NCI-H128 (cell line): ENCODE data around the gene PLXND1.
"Not testable (repeated sequence)": the region's sequence is repeated elsewhere in the genome, so short reads cannot be mapped to it uniquely, and the experiment has no call there.

Experiments
- DNase-seq: peaks from one replicate; lab custom pipeline; 2025; ENCODE audit not compliant: unreplicated experiment; lab: John Stamatoyannopoulos, UW

PLXND1 gene

GRCh38 chr3:129553719-129554118 lies 52.8 kb downstream of the PLXND1 start:
- DNase-seq: no peak

- DNase-seq: no peak
Observed at GRCh38 chr3:129553171-129553570, 53.3 kb downstream of the PLXND1 start.

DNA sequence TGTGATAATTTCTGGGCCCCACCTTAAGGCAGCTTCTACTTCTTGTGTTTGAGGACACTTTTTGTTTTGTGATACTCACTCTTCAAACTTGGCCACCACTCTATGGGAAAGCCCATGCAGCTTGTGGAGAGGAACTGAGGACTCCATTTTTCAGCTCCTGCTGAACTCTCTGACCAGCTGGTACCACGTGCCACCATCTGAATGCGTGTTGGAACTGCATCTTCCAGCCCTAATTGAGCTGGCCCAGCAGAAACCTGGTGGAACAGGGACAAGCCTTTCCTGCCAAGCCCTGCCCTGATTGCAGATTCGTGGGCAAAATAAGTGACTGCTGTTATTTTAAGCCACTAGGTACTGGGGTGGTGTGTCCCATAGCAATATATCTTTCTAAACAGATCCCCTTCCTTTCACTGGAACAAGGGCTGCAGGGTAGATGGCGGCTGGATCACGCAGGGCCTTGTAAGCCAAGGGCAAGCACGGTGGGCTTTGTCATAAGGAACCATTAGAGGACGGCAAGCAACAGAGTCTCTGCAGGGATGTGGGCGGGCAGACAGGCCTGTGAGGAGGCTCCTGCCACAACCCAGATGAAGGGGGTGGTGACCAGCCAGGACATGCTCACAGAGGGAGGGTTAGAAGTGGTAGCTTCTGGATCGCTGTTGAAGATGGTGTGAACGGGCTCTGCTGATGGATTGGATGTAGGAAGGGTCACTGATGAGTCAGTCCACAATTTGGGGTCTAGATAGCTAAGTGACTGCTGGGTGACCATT lies 54.0 kb downstream of the PLXND1 start:
- DNase-seq: no peak

DNA sequence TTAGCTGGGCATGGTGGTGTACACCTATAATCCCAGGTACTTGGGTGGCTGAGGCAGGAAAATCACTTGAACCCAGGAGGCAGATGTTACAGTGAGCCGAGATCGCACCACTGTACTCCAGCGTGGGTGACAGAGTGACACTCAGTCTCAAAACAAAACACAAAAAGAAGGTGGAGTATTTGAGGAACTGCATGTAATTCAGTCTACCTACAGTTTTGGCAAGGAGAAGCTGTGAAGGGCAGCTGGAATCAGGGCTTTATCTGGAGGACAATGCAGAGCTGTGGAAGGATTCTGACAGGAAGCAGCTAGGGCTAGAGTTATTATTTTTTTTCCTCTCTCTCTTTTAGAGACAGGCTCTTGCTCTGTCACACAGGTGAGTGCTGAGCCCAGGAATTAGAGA lies 56.7 kb downstream of the PLXND1 start:
- no peak for DNase-seq

- DNase-seq: no peak
Observed at GRCh38 chr3:129549006-129549800, 57.3 kb downstream of the PLXND1 start.

GRCh38 chr3:129548104-129548965 lies 58.1 kb downstream of the PLXND1 start:
- DNase-seq: no peak

GRCh38 chr3:129547241-129547640 lies 59.2 kb downstream of the PLXND1 start:
- no peak for DNase-seq

- DNase-seq: not testable (repeated sequence)
Observed at GRCh38 chr3:129545951-129546350, 60.5 kb downstream of the PLXND1 start.

- DNase-seq: no peak
Observed at GRCh38 chr3:129543999-129544398, 62.5 kb downstream of the PLXND1 start.

DNA sequence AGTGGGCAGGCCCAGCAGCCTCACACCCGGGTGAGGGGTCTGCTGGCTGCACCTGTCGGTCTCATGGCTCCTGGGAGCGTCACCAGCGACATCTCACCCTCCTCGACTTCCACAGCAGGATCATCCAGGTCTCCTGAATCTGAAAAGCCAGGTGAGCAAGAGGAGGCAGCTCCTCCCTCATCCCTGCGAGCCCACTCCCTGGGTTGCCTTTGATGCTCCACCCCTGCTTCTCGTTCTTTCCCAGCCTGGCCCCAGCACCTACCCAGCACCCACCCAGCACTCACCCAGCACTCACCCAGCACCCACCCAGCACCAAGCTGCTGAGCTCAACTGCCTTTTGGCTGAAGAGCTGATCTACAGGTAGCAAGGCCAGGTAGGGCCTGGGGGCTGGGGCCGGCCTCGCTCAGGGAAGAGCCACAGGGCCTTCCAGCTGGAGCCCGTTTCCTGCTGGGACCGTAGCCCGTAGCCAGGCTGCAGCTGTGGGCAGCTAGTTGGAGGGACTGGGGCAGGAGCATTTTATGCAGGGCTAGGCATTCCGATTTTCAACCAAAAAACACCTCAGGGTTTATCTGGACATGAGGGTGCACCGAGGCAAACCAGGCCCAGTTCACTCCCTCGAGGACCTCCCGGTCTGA lies 63.2 kb downstream of the PLXND1 start, which contains the start of gene H1-8:
H1-8 (plus strand) TSS at position 20 of the 635 bp plus-strand sequence; CDS start at position 64, 44 bp downstream.
- no peak for DNase-seq

GRCh38 chr3:129542747-129543146 lies 63.7 kb downstream of the PLXND1 start:
- no peak for DNase-seq

DNA sequence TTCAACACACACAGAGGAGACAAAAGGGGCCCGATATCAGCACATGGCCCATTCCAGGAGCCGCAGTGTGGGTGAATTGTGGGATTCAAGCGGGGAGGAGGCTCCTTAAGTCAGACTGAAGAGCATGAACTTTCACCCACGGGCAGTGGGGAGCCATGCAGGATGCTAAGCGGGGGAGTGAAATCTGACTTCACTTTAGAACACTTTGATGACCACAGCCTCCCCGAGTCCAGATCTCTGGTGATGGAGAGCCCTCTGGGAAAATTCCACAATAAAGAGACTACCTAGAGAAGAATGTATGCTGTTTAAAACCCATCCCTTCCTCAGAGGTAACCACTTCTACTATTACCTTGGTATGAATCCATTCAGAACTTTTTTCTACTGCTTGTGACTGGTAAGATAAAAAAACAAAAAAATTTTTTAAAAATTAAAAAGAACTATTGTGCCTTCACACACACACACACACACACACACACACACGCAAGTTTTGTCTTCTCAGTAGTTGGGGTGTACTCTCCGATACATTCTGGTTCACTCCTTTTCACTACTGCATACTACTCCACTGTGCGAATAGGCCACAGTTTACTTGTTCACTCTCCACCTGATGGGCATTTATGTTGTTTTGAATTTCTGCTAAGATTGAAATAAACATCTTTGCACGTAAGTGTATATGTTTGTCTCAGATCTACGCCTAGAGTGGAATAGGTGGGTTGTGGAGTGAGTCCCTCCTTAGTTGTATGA lies 65.5 kb downstream of the PLXND1 start:
- DNase-seq: no peak

- no peak for DNase-seq
Observed at GRCh38 chr3:129539206-129539605, 67.3 kb downstream of the PLXND1 start.

- DNase-seq: no peak
Observed at GRCh38 chr3:129536804-129537203, 69.7 kb downstream of the PLXND1 start.

DNA sequence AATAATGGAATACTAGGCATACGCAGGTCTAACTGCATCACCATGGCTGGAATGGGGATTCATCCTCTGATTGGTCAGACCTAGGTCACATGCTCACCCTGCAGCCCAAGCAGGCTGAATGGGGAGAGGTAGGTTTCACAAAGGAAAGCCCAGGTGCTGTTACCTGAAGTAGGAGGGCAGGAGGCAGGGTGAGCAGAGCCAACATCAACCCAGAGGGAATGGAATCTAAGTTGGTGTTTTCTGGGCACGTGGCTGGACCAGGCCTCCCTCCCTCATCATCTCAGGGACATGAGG lies 70.2 kb downstream of the PLXND1 start:
- DNase-seq: no peak

GRCh38 chr3:129535075-129535474 lies 71.4 kb downstream of the PLXND1 start:
- DNase-seq: no peak

GRCh38 chr3:129534428-129535027 lies 71.9 kb downstream of the PLXND1 start:
- no peak for DNase-seq

GRCh38 chr3:129533406-129533805 lies 73.1 kb downstream of the PLXND1 start:
- no peak for DNase-seq

DNA sequence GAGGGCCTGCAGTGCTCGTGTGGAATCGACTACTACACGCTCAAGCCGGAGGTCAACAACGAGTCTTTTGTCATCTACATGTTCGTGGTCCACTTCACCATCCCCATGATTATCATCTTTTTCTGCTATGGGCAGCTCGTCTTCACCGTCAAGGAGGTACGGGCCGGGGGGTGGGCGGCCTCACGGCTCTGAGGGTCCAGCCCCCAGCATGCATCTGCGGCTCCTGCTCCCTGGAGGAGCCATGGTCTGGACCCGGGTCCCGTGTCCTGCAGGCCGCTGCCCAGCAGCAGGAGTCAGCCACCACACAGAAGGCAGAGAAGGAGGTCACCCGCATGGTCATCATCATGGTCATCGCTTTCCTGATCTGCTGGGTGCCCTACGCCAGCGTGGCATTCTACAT lies 74.2 kb downstream of the PLXND1 start:
- no peak for DNase-seq

DNA sequence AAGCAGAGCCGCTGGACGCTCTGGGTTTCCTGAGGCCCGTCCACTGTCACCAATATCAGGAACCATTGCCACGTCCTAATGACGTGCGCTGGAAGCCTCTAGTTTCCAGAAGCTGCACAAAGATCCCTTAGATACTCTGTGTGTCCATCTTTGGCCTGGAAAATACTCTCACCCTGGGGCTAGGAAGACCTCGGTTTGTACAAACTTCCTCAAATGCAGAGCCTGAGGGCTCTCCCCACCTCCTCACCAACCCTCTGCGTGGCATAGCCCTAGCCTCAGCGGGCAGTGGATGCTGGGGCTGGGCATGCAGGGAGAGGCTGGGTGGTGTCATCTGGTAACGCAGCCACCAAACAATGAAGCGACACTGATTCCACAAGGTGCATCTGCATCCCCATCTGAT lies 74.8 kb downstream of the PLXND1 start:
- DNase-seq: no peak
